Mesendoderm (in vitro differentiated cells): ENCODE measurements around the gene ADGRG3.

Experiments used
- DNase-seq: peaks from one replicate; pipeline ENCODE4 v3.0.0; 2013
- H2AK5ac ChIP-seq: 2 replicates; pipeline ENCODE4 v1.6.1; 2013; ENCODE audit warnings: low read length, inconsistent platforms
- H2BK120ac ChIP-seq: 2 replicates; pipeline ENCODE4 v1.6.1; 2013; ENCODE audit warnings: low read depth, mild to moderate bottlenecking, low read length, moderate library complexity, mixed read lengths
- H2BK15ac ChIP-seq: replicated peaks from 2 replicates; pipeline ENCODE4 v1.6.1; 2013; ENCODE audit warnings: low read depth, mild to moderate bottlenecking, moderate library complexity
- H2BK5ac ChIP-seq: 2 replicates; pipeline ENCODE4 v1.6.1; 2013; ENCODE audit warnings: low read length, inconsistent platforms
- H3K18ac ChIP-seq: 2 replicates; pipeline ENCODE4 v1.6.1; 2013; ENCODE audit warnings: mild to moderate bottlenecking, low read length, mixed read lengths
- H3K23ac ChIP-seq: one replicate; pipeline ENCODE4 v1.6.1; 2013; ENCODE audit warnings: low read length
- H3K27ac ChIP-seq: 2 replicates; pipeline ENCODE4 v1.5.1; 2013; ENCODE audit warnings: low read depth, mild to moderate bottlenecking, inconsistent platforms, low read length, moderate library complexity
- H3K27me3 ChIP-seq: 2 replicates; pipeline ENCODE4 v1.6.1; 2013; ENCODE audit warnings: low read length, control low read depth, mild to moderate bottlenecking, inconsistent platforms; ENCODE audit not compliant: insufficient read depth, poor library complexity
- H3K36me3 ChIP-seq: 2 replicates; pipeline ENCODE4 v1.6.1; 2013; ENCODE audit warnings: low read length, inconsistent platforms; ENCODE audit not compliant: control insufficient read depth, insufficient read depth
- H3K4ac ChIP-seq: one replicate; pipeline ENCODE4 v1.6.1; 2013; ENCODE audit warnings: low read depth, mild to moderate bottlenecking, low read length, moderate library complexity
- H3K4me1 ChIP-seq: 2 replicates; pipeline ENCODE4 v1.6.1; 2013; ENCODE audit warnings: low read depth, low read length, inconsistent platforms; ENCODE audit not compliant: control insufficient read depth
- H3K4me2 ChIP-seq: 2 replicates; pipeline ENCODE4 v1.6.1; 2013; ENCODE audit warnings: low read length
- H3K4me3 ChIP-seq: 2 replicates; pipeline ENCODE4 v1.5.1; 2013; ENCODE audit warnings: mild to moderate bottlenecking, low read length
- H3K56ac ChIP-seq: one replicate; pipeline ENCODE4 v1.6.1; 2013; ENCODE audit warnings: low read length
- H3K79me1 ChIP-seq: 2 replicates; pipeline ENCODE4 v1.6.1; 2013; ENCODE audit warnings: low read length, inconsistent platforms
- H3K79me2 ChIP-seq: 2 replicates; pipeline ENCODE4 v1.6.1; 2013; ENCODE audit warnings: mild to moderate bottlenecking, low read length; ENCODE audit not compliant: control insufficient read depth, insufficient read depth
- H3K9ac ChIP-seq: 2 replicates; pipeline ENCODE4 v1.6.1; 2013; ENCODE audit warnings: low read length, inconsistent platforms
- H4K5ac ChIP-seq: one replicate; pipeline ENCODE4 v1.6.1; 2013; ENCODE audit warnings: low read length
- H4K8ac ChIP-seq: one replicate; pipeline ENCODE4 v1.6.1; 2013; ENCODE audit warnings: low read depth, mild to moderate bottlenecking, control low read depth, low read length, moderate library complexity
- WGBS: extraction: QIAGEN DNeasy Blood & Tissue Kit; methylation state at CpG from one replicate; pipeline ENCODE4 v1.1.7; 2013; ENCODE audit warnings: low lambda C conversion rate, missing lambda C conversion rate; ENCODE audit not compliant: insufficient coverage; ENCODE audit errors: extremely low coverage; 5-methylcytosine and 5-hydroxymethylcytosine counted together

Gene ADGRG3

GRCh38 chr16:57683636-57684545 lies 15.8 kb downstream of the ADGRG3 start:
- no peak overlapping the region for H3K9ac ChIP-seq
- no peak overlapping the region for H3K56ac ChIP-seq
- no peak for DNase-seq
- H2BK15ac ChIP-seq = no peak overlapping the region
- no peak overlapping the region for H3K4me2 ChIP-seq
- H4K8ac ChIP-seq = no peak overlapping the region
- no peak overlapping the region for H3K18ac ChIP-seq
- no peak overlapping the region for H3K4me3 ChIP-seq
- no peaks in the 10 kb centered on the region for H3K79me1 ChIP-seq
- H2AK5ac ChIP-seq = no peak overlapping the region
- no peak overlapping the region for H3K23ac ChIP-seq
- H3K79me2 ChIP-seq = no peaks in the 10 kb centered on the region
- WGBS = no CpG with 5 or more reads among the region's 18 CpGs
- no peaks in the 10 kb centered on the region for H3K4me1 ChIP-seq
- H3K27ac ChIP-seq = no peak overlapping the region
- H2BK5ac ChIP-seq = no peak overlapping the region
- no peak overlapping the region for H3K4ac ChIP-seq
- H2BK120ac ChIP-seq = no peak overlapping the region
- H3K27me3 ChIP-seq = no peaks in the 10 kb centered on the region
- no peaks in the 10 kb centered on the region for H3K36me3 ChIP-seq
- no peak overlapping the region for H4K5ac ChIP-seq

- no peaks in the 10 kb centered on the region for H3K79me1 ChIP-seq
- H3K36me3 ChIP-seq = no peaks in the 10 kb centered on the region
- H3K4me2 ChIP-seq = no peak overlapping the region
- H2BK5ac ChIP-seq = no peak overlapping the region
- H3K4ac ChIP-seq = no peak overlapping the region
- no CpG with 5 or more reads among the region's 8 CpGs for WGBS
- H3K27me3 ChIP-seq = no peaks in the 10 kb centered on the region
- no peak overlapping the region for H3K56ac ChIP-seq
- no peak overlapping the region for H2AK5ac ChIP-seq
- no peaks in the 10 kb centered on the region for H3K79me2 ChIP-seq
- no peak overlapping the region for H4K8ac ChIP-seq
- no peak overlapping the region for H3K27ac ChIP-seq
- no peak for DNase-seq
- no peak overlapping the region for H3K23ac ChIP-seq
- H3K4me3 ChIP-seq = no peak overlapping the region
- H3K18ac ChIP-seq = no peak overlapping the region
- no peaks in the 10 kb centered on the region for H3K4me1 ChIP-seq
- no peak overlapping the region for H2BK120ac ChIP-seq
- H2BK15ac ChIP-seq = no peak overlapping the region
- H4K5ac ChIP-seq = no peak overlapping the region
- H3K9ac ChIP-seq = no peak overlapping the region
These were observed 16.7 kb downstream of the ADGRG3 start for GRCh38 chr16:57684626-57685358.

- H3K4me3 ChIP-seq = no peak overlapping the region
- no peak overlapping the region for H3K9ac ChIP-seq
- no peak overlapping the region for H3K23ac ChIP-seq
- H3K4me2 ChIP-seq = no peak overlapping the region
- DNase-seq = no peak
- no peak overlapping the region for H3K27ac ChIP-seq
- no peak overlapping the region for H3K56ac ChIP-seq
- no peaks in the 10 kb centered on the region for H3K4me1 ChIP-seq
- H2BK5ac ChIP-seq = no peak overlapping the region
- no peaks in the 10 kb centered on the region for H3K79me2 ChIP-seq
- no peaks in the 10 kb centered on the region for H3K27me3 ChIP-seq
- H4K5ac ChIP-seq = no peak overlapping the region
- no peaks in the 10 kb centered on the region for H3K36me3 ChIP-seq
- H3K18ac ChIP-seq = no peak overlapping the region
- no peak overlapping the region for H2BK15ac ChIP-seq
- H2BK120ac ChIP-seq = no peak overlapping the region
- WGBS = no CpG with 5 or more reads among the region's 11 CpGs
- no peaks in the 10 kb centered on the region for H3K79me1 ChIP-seq
- H3K4ac ChIP-seq = no peak overlapping the region
- no peak overlapping the region for H4K8ac ChIP-seq
- no peak overlapping the region for H2AK5ac ChIP-seq
These were observed 17.5 kb downstream of the ADGRG3 start for GRCh38 chr16:57685633-57686032.

GRCh38 chr16:57686577-57686976 lies 18.5 kb downstream of the ADGRG3 start:
- H3K27ac ChIP-seq = no peak overlapping the region
- H2AK5ac ChIP-seq = no peak overlapping the region
- H3K56ac ChIP-seq = no peak overlapping the region
- no peak overlapping the region for H2BK15ac ChIP-seq
- H2BK5ac ChIP-seq = no peak overlapping the region
- H3K9ac ChIP-seq = no peak overlapping the region
- H3K79me2 ChIP-seq = no peaks in the 10 kb centered on the region
- H4K5ac ChIP-seq = no peak overlapping the region
- WGBS = no CpG with 5 or more reads among the region's 4 CpGs
- H3K18ac ChIP-seq = no peak overlapping the region
- no peaks in the 10 kb centered on the region for H3K27me3 ChIP-seq
- H2BK120ac ChIP-seq = no peak overlapping the region
- H3K4me1 ChIP-seq = no peaks in the 10 kb centered on the region
- H3K4me3 ChIP-seq = no peak overlapping the region
- H3K4me2 ChIP-seq = no peak overlapping the region
- no peak overlapping the region for H3K4ac ChIP-seq
- H3K79me1 ChIP-seq = no peaks in the 10 kb centered on the region
- H4K8ac ChIP-seq = no peak overlapping the region
- H3K23ac ChIP-seq = no peak overlapping the region
- DNase-seq = peak; percentile 37
- no peaks in the 10 kb centered on the region for H3K36me3 ChIP-seq

- Histone ChIP-seq H2BK120ac (no peak overlapping the region), H4K8ac (no peak overlapping the region), H3K9ac (no peak overlapping the region), H2AK5ac (no peak overlapping the region), H3K27ac (no peak overlapping the region), H3K4ac (no peak overlapping the region), H3K27me3 (no peaks in the 10 kb centered on the region), H3K4me3 (no peak overlapping the region), H3K23ac (no peak overlapping the region), H2BK5ac (no peak overlapping the region), H3K56ac (no peak overlapping the region), H4K5ac (no peak overlapping the region), H3K79me2 (no peaks in the 10 kb centered on the region), H3K4me1 (no peaks in the 10 kb centered on the region), H3K4me2 (no peak overlapping the region), H3K18ac (no peak overlapping the region), H3K36me3 (no peaks in the 10 kb centered on the region), H3K79me1 (no peaks in the 10 kb centered on the region), H2BK15ac (no peak overlapping the region)
- DNase-seq = no peak
- no CpG with 5 or more reads among the region's 3 CpGs for WGBS
These were observed 19.3 kb downstream of the ADGRG3 start for GRCh38 chr16:57687363-57687929.
